ENCODE results near the gene EXOC4. TPM values are rescaled to one million over a fixed set of nuclear protein-coding genes. Genes with fewer than 3 reads are reported as not detected.

EXOC4 gene
- total RNA-seq, 2 experiments from 2014 or later = 58.0 to 59.9 TPM

GRCh38 chr7:134104166-134104565 is 851.3 kb downstream of the EXOC4 start:
- no peaks in the 10 kb centered on the region for H3K9me3 Mint-ChIP-seq
- no peak overlapping the region for H3K27ac Mint-ChIP-seq
- CTCF ChIA-PET = no interaction called here
- no peak overlapping the region for H3K27ac ChIP-seq (ENCODE audit: low read depth in 1 of 2, low read length in 2 of 2)
- no peaks in the 10 kb centered on the region for H3K4me1 Mint-ChIP-seq (ENCODE audit: low read depth)
- POLR2A ChIA-PET = no interaction called here
- no peak overlapping the region for H3K4me3 Mint-ChIP-seq
- H3K27me3 Mint-ChIP-seq = no peaks in the 10 kb centered on the region
- DNase-seq (no peak), ATAC-seq (ENCODE audit: poor library complexity) (no peak)
- no peaks in the 10 kb centered on the region for H3K36me3 Mint-ChIP-seq (ENCODE audit: low read depth)
- no peak for TF ChIP-seq CTCF (IDR thresholded peaks at IDR 0.05)
- H3K27me3 ChIP-seq (ENCODE audit: control insufficient read depth in 1 of 2, insufficient read depth in 2 of 2, low read length in 2 of 2) = no peaks in the 10 kb centered on the region
- H3K9me3 ChIP-seq (ENCODE audit: control insufficient read depth in 1 of 2, insufficient read depth in 1 of 2, low read length in 2 of 2) = peaks cover 0 to 5% of the 10 kb centered on the region in 2 experiments
- H3K4me1 ChIP-seq (ENCODE audit: insufficient read depth, low read length) = no peaks in the 10 kb centered on the region
- no peak overlapping the region for H3K4me3 ChIP-seq (ENCODE audit: low read length)
- intact Hi-C loops (cut with DNase I, micrococcal nuclease) = no loop called here
- no peaks in the 10 kb centered on the region for H3K36me3 ChIP-seq (ENCODE audit: insufficient read depth, low read length)

- Mint-ChIP-seq H3K36me3 (ENCODE audit: low read depth) (no peaks in the 10 kb centered on the region), H3K27me3 (no peaks in the 10 kb centered on the region), H3K4me1 (ENCODE audit: low read depth) (no peaks in the 10 kb centered on the region), H3K4me3 (no peak overlapping the region), H3K9me3 (no peaks in the 10 kb centered on the region), H3K27ac (no peak overlapping the region)
- H3K36me3 ChIP-seq (ENCODE audit: insufficient read depth, low read length) = no peaks in the 10 kb centered on the region
- DNase-seq = no peak
- H3K4me1 ChIP-seq (ENCODE audit: insufficient read depth, low read length) = no peaks in the 10 kb centered on the region
- H3K9me3 ChIP-seq (ENCODE audit: control insufficient read depth in 1 of 2, insufficient read depth in 1 of 2, low read length in 2 of 2) = no peaks in the 10 kb centered on the region
- ChIA-PET POLR2A (no interaction called here), CTCF (no interaction called here)
- H3K4me3 ChIP-seq (ENCODE audit: low read length) = no peak overlapping the region
- TF ChIP-seq CTCF (IDR thresholded peaks at IDR 0.05) = no peak
- H3K27ac ChIP-seq (ENCODE audit: low read depth in 1 of 2, low read length in 2 of 2) = no peak overlapping the region
- intact Hi-C loops (cut with DNase I, micrococcal nuclease) = no loop called here
- no peaks in the 10 kb centered on the region for H3K27me3 ChIP-seq (ENCODE audit: control insufficient read depth in 1 of 2, insufficient read depth in 2 of 2, low read length in 2 of 2)
- ATAC-seq (ENCODE audit: poor library complexity) = no peak
Observed at GRCh38 chr7:134105841-134106240, 853.0 kb downstream of the EXOC4 start.

GRCh38 chr7:134108802-134109201 is 855.9 kb downstream of the EXOC4 start:
- Histone ChIP-seq H3K4me3 (ENCODE audit: low read length) (no peak overlapping the region), H3K27me3 (ENCODE audit: control insufficient read depth in 1 of 2, insufficient read depth in 2 of 2, low read length in 2 of 2) (no peaks in the 10 kb centered on the region), H3K27ac (ENCODE audit: low read depth in 1 of 2, low read length in 2 of 2) (no peak overlapping the region), H3K9me3 (ENCODE audit: control insufficient read depth in 1 of 2, insufficient read depth in 1 of 2, low read length in 2 of 2) (no peaks in the 10 kb centered on the region), H3K36me3 (ENCODE audit: insufficient read depth, low read length) (no peaks in the 10 kb centered on the region), H3K4me1 (ENCODE audit: insufficient read depth, low read length) (no peaks in the 10 kb centered on the region)
- no peaks in the 10 kb centered on the region for H3K36me3 Mint-ChIP-seq (ENCODE audit: low read depth)
- CTCF ChIA-PET = no interaction called here
- peaks cover 3% of the 10 kb centered on the region for H3K9me3 Mint-ChIP-seq
- no peak overlapping the region for H3K27ac Mint-ChIP-seq
- DNase-seq = no peak
- H3K27me3 Mint-ChIP-seq = no peaks in the 10 kb centered on the region
- TF ChIP-seq CTCF (IDR thresholded peaks at IDR 0.05) = no peak
- intact Hi-C loops (cut with DNase I, micrococcal nuclease) = no loop called here
- no peak overlapping the region for H3K4me3 Mint-ChIP-seq
- no peak for ATAC-seq (ENCODE audit: poor library complexity)
- H3K4me1 Mint-ChIP-seq (ENCODE audit: low read depth) = no peaks in the 10 kb centered on the region
- POLR2A ChIA-PET = no interaction called here
